Measurements from ENCODE around the gene TMPRSS12. TPM values are rescaled to one million over a fixed set of nuclear protein-coding genes. Genes with fewer than 3 reads are reported as not detected.
"Not testable (repeated sequence)": the region's sequence is repeated elsewhere in the genome, so short reads cannot be mapped to it uniquely, and the experiment has no call there.

TMPRSS12 gene
- total RNA-seq, 1 experiment from 2014 or later, result not detected

GRCh38 chr12:50828121-50828520 lies 14.6 kb upstream of the TMPRSS12 start:
- Mint-ChIP-seq H3K36me3 (ENCODE audit: insufficient read depth, unreplicated experiment) (no peaks in the 10 kb centered on the region), H3K27ac (ENCODE audit: unreplicated experiment) (no peak overlapping the region), H3K9me3 (ENCODE audit: low read depth, unreplicated experiment) (no peaks in the 10 kb centered on the region), H3K4me1 (ENCODE audit: low read depth, unreplicated experiment) (no peaks in the 10 kb centered on the region), H3K4me3 (ENCODE audit: low read depth, unreplicated experiment) (no peak overlapping the region), H3K27me3 (ENCODE audit: unreplicated experiment) (no peaks in the 10 kb centered on the region)
- no TSS peak for BruUV-seq (replicated peaks)
- intact Hi-C loops (cut with micrococcal nuclease; ENCODE audit: unreplicated experiment), result no loop called here
- TF ChIP-seq CTCF (IDR thresholded peaks at IDR 0.05; ENCODE audit: unreplicated experiment), result no peak
- CTCF ChIA-PET, result no interaction called here
- no peak for DNase-seq

- intact Hi-C loops (cut with micrococcal nuclease; ENCODE audit: unreplicated experiment), result no loop called here
Observed at GRCh38 chr12:50828886-50829285, 13.8 kb upstream of the TMPRSS12 start.

GRCh38 chr12:50833801-50834200 lies 8.9 kb upstream of the TMPRSS12 start:
- H3K4me1 Mint-ChIP-seq (ENCODE audit: low read depth, unreplicated experiment); H3K36me3 Mint-ChIP-seq (ENCODE audit: insufficient read depth, unreplicated experiment); H3K27me3 Mint-ChIP-seq (ENCODE audit: unreplicated experiment): not testable (repeated sequence)

More at GRCh38 chr12:50828886-50829285, 13.8 kb upstream of the TMPRSS12 start:
- BruUV-seq (replicated peaks), result no TSS peak
- no peak for DNase-seq
- Mint-ChIP-seq H3K27me3 (ENCODE audit: unreplicated experiment) (no peaks in the 10 kb centered on the region), H3K9me3 (ENCODE audit: low read depth, unreplicated experiment) (no peaks in the 10 kb centered on the region), H3K36me3 (ENCODE audit: insufficient read depth, unreplicated experiment) (no peaks in the 10 kb centered on the region), H3K27ac (ENCODE audit: unreplicated experiment) (no peak overlapping the region), H3K4me1 (ENCODE audit: low read depth, unreplicated experiment) (no peaks in the 10 kb centered on the region), H3K4me3 (ENCODE audit: low read depth, unreplicated experiment) (no peak overlapping the region)
- no peak for TF ChIP-seq CTCF (IDR thresholded peaks at IDR 0.05; ENCODE audit: unreplicated experiment)
- CTCF ChIA-PET, result no interaction called here

GRCh38 chr12:50839042-50839441 lies 3.7 kb upstream of the TMPRSS12 start:
- TF ChIP-seq CTCF (IDR thresholded peaks at IDR 0.05; ENCODE audit: unreplicated experiment), result no peak
- Mint-ChIP-seq H3K4me1 (ENCODE audit: low read depth, unreplicated experiment) (no peaks in the 10 kb centered on the region), H3K27ac (ENCODE audit: unreplicated experiment) (no peak overlapping the region), H3K9me3 (ENCODE audit: low read depth, unreplicated experiment) (no peaks in the 10 kb centered on the region), H3K36me3 (ENCODE audit: insufficient read depth, unreplicated experiment) (no peaks in the 10 kb centered on the region), H3K4me3 (ENCODE audit: low read depth, unreplicated experiment) (no peak overlapping the region), H3K27me3 (ENCODE audit: unreplicated experiment) (no peaks in the 10 kb centered on the region)
- DNase-seq, result no peak
- BruUV-seq (replicated peaks), result no TSS peak
- intact Hi-C loops (cut with micrococcal nuclease; ENCODE audit: unreplicated experiment), result no loop called here
- CTCF ChIA-PET, result no interaction called here

More at GRCh38 chr12:50833801-50834200, 8.9 kb upstream of the TMPRSS12 start:
- H3K4me3 Mint-ChIP-seq (ENCODE audit: low read depth, unreplicated experiment); intact Hi-C loops (cut with micrococcal nuclease; ENCODE audit: unreplicated experiment); DNase-seq; BruUV-seq (replicated peaks); H3K9me3 Mint-ChIP-seq (ENCODE audit: low read depth, unreplicated experiment); CTCF ChIA-PET; H3K27ac Mint-ChIP-seq (ENCODE audit: unreplicated experiment): not testable (repeated sequence)

GRCh38 chr12:50840809-50841487 lies 1.8 kb upstream of the TMPRSS12 start:
- no peak for DNase-seq
- Mint-ChIP-seq H3K27ac (ENCODE audit: unreplicated experiment) (no peak overlapping the region), H3K27me3 (ENCODE audit: unreplicated experiment) (no peaks in the 10 kb centered on the region), H3K4me1 (ENCODE audit: low read depth, unreplicated experiment) (no peaks in the 10 kb centered on the region), H3K36me3 (ENCODE audit: insufficient read depth, unreplicated experiment) (no peaks in the 10 kb centered on the region), H3K4me3 (ENCODE audit: low read depth, unreplicated experiment) (no peak overlapping the region), H3K9me3 (ENCODE audit: low read depth, unreplicated experiment) (no peaks in the 10 kb centered on the region)
- intact Hi-C loops (cut with micrococcal nuclease; ENCODE audit: unreplicated experiment), result no loop called here
- CTCF ChIA-PET, result no interaction called here
- BruUV-seq (replicated peaks), result no TSS peak
- no peak for TF ChIP-seq CTCF (IDR thresholded peaks at IDR 0.05; ENCODE audit: unreplicated experiment)
